Hematopoietic multipotent progenitor cell (in vitro differentiated cells): ENCODE measurements around the gene STK33. TPM values are rescaled to one million over a fixed set of nuclear protein-coding genes. Genes with fewer than 3 reads are reported as not detected.

ENCODE experiments used
- small RNA-seq: library from RNA; depleted of rRNA; stranded (forward); fragments of <200 nt; gene quantifications from one replicate; pipeline ENCODE3, GENCODE V24; 2012
- total RNA-seq: library from RNA; depleted of rRNA; stranded (reverse); fragments of >200 nt; gene quantifications from one replicate; pipeline ENCODE4 v1.2.3, GENCODE V29; 2012

Gene STK33
- total RNA-seq, 1 donor, result 7.3 TPM

Small RNA genes within 50 kb of the gene (small RNA-seq; reads per million reads assigned to genes)
- gene RF00601, result not detected

Other genes starting within 250 kb of the STK33 start
- gene TRIM66, start 88.4 kb upstream of the STK33 start, total RNA-seq, result 11.8 TPM
- gene RPL27A, start 88.6 kb upstream of the STK33 start, total RNA-seq, result 1,658 TPM